Measurements from ENCODE around the gene NFAM1. TPM values are rescaled to one million over a fixed set of nuclear protein-coding genes. Genes with fewer than 3 reads are reported as not detected.
A peak's percentile ranks its signal among the peaks of the same experiment; 100 is the strongest.

NFAM1 gene
- total RNA-seq, 2 donors from 2014 or later, result 0.66 to 1.0 TPM

GRCh38 chr22:42438293-42438650, 6.1 kb upstream of the NFAM1 start:
- Histone ChIP-seq H3K9me3 (no peaks in the 10 kb centered on the region), H3K4me3 (no peak overlapping the region), H3K27me3 (no peaks in the 10 kb centered on the region), H3K36me3 (replicated peaks in 1 of 2; ENCODE audit: insufficient read depth in 1 of 2, low read depth in 2 of 2) (no peaks in the 10 kb centered on the region), H3K27ac (peak overlapping the region in 3 of 4 donors; percentile 73 to 79 (median 76)), H3K4me1 (peaks cover 16% of the 10 kb centered on the region)
- DNase-seq, result no peak
- intact Hi-C loops (cut with DNase I), result loop anchor here (10.0 kb wide), 1 partner anchor 343 kb away; the partner anchor contains the start of gene NDUFA6
- TF ChIP-seq POLR2A (IDR thresholded peaks at IDR 0.05) (no peak), CTCF (IDR thresholded peaks at IDR 0.05) (no peak)
- WGBS, 2 donors, result 25 to 32% methylated on average over 10 to 12 of the region's 12 CpGs
- peak; percentile 6 for ATAC-seq

DNA sequence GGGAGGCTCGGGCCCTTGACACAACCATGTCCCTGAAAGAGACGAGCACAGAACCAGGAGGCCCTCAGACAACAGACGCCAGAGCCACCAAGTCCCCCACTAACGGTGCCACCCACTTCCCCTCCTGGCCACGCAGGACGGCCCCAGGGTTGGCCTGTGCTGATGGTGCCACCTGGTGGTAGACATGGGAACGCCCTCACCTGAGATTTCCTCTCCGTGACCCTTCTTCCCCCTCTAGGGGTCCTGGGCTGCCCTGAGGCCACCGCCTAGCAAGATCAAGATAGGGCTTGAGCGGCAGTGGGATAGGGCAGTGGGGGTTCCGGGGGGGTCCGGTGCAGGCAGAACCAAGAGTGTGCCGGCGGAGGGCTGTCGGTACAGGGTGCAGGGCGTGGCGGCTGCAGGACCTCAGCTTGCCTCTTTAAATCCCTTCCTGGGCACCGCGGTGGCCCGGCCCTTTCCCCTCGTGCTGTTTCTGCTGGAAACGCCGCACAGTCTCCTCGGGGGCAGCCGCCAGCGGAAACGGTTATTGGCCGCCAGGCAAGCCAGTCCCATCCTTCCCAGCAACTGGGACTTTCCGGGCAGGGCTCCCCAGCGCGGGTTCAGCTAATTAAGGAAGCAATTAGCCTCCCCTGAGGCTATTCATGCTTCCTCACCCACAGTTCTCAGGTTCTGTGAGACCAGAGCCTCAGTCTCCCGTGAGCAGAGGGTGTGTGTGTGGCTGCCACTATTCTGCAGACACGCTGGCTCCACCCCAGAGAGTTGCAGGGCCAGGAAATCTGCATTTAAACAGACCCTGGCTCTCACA, 5.5 kb upstream of the NFAM1 start:
- no peaks in the 10 kb centered on the region for H3K36me3 ChIP-seq (replicated peaks in 1 of 2; ENCODE audit: insufficient read depth in 1 of 2, low read depth in 2 of 2)
- WGBS, 2 donors, result 3% methylated on average over 21 to 33 of the region's 33 CpGs
- H3K27ac ChIP-seq, result peak overlapping the region; percentile 46 to 79 (median 74)
- DNase-seq (peak; percentile 76 to 79 (median 77)), ATAC-seq (peak; percentile 87)
- H3K4me1 ChIP-seq, result peaks cover 15% of the 10 kb centered on the region
- no peaks in the 10 kb centered on the region for H3K9me3 ChIP-seq
- TF ChIP-seq CTCF (IDR thresholded peaks at IDR 0.05), result peak; percentile 88 to 98 (median 95)
- peak in 2 of 3 donors; percentile 47 to 50 for TF ChIP-seq POLR2A (IDR thresholded peaks at IDR 0.05)
- H3K4me3 ChIP-seq, result no peak overlapping the region
- H3K27me3 ChIP-seq, result no peaks in the 10 kb centered on the region
- intact Hi-C loops (cut with DNase I), result loop anchor here (10.0 kb wide), 1 partner anchor 343 kb away; the partner anchor contains the start of gene NDUFA6

DNA sequence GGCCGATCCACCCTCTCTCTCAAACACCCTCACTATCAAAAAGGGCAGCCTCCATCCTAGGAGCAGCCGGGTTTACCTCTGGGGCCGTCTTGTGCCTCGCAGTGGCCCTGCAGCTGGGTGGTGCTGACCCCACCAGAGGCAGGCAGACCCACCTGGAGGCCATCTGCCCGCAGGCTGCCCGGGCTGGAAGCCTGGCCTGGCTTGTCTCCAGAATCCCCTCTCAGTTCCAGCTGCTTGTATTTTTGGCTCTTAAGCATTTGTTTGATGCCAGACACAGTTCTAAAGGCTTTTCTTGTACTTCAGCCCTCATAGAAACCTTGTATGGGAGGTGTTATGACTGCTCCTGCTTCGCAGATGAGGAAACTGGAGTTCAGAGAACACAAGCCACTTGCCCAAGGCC, 4.2 kb upstream of the NFAM1 start:
- ATAC-seq (no peak), DNase-seq (no peak)

GRCh38 chr22:42434748-42435425, 2.7 kb upstream of the NFAM1 start:
- Histone ChIP-seq H3K4me1 (peaks cover 12% of the 10 kb centered on the region), H3K27ac (no peak overlapping the region), H3K27me3 (no peaks in the 10 kb centered on the region), H3K36me3 (replicated peaks in 1 of 2; ENCODE audit: insufficient read depth in 1 of 2, low read depth in 2 of 2) (no peaks in the 10 kb centered on the region), H3K9me3 (no peaks in the 10 kb centered on the region), H3K4me3 (no peak overlapping the region)
- intact Hi-C loops (cut with DNase I), result loop anchor here (5.0 to 10.0 kb wide), 2 partner anchors 268 to 340 kb away; partner anchors contain the start of gene NDUFA6
- TF ChIP-seq CTCF (IDR thresholded peaks at IDR 0.05), result no peak
- no peak for TF ChIP-seq POLR2A (IDR thresholded peaks at IDR 0.05)
- 82 to 94% methylated on average over 6 to 14 of the region's 14 CpGs for WGBS, 2 donors
- DNase-seq, result no peak
- no peak for ATAC-seq

More for the DNA sequence above, 4.2 kb upstream of the NFAM1 start:
- TF ChIP-seq CTCF (IDR thresholded peaks at IDR 0.05), result no peak
- no peak for TF ChIP-seq POLR2A (IDR thresholded peaks at IDR 0.05)
- WGBS, 2 donors, result 57 to 60% methylated on average over 7 of the region's 7 CpGs
- no peak overlapping the region for H3K27ac ChIP-seq
- peaks cover 15% of the 10 kb centered on the region for H3K4me1 ChIP-seq
- H3K4me3 ChIP-seq, result no peak overlapping the region
- intact Hi-C loops (cut with DNase I), result loop anchor here (10.0 kb wide), 1 partner anchor 342 kb away; the partner anchor contains the start of gene NDUFA6
- H3K36me3 ChIP-seq (replicated peaks in 1 of 2; ENCODE audit: insufficient read depth in 1 of 2, low read depth in 2 of 2), result no peaks in the 10 kb centered on the region
- H3K27me3 ChIP-seq, result no peaks in the 10 kb centered on the region
- no peaks in the 10 kb centered on the region for H3K9me3 ChIP-seq
